Mammary epithelial cell (primary cell): Measurements from ENCODE around the gene CTIF.
"Not testable (repeated sequence)": the region's sequence is repeated elsewhere in the genome, so short reads cannot be mapped to it uniquely, and the experiment has no call there.

Source experiments
- CTCF ChIP-seq, 2 donors: IDR thresholded peaks in 1 of 2; conservative IDR thresholded peaks in 1 of 2; 2 replicates each; pipeline ENCODE4 v1.5.1; 2011 to 2012; ENCODE audit warnings: inconsistent platforms in 2 of 2, low read length in 2 of 2, mild to moderate bottlenecking in 2 of 2, control low read depth in 1 of 2, low read depth in 1 of 2; ENCODE audit not compliant: insufficient read depth in 1 of 2; ENCODE audit errors: extremely low read depth in 1 of 2
- EZH2 ChIP-seq: IDR thresholded peaks from 2 replicates; pipeline ENCODE4 v1.6.1; 2012; ENCODE audit warnings: low read length, inconsistent platforms, borderline replicate concordance

GRCh38 chr18:48870926-48871325 lies 332.1 kb downstream of the CTIF start:
- not testable (repeated sequence) for TF ChIP-seq CTCF (conservative IDR thresholded peaks at IDR 0.05 in 1 of 2, IDR thresholded peaks at IDR 0.05 in 1 of 2; ENCODE audit: extremely low read depth in 1 of 2, insufficient read depth in 1 of 2, low read depth in 1 of 2, low read length in 2 of 2); EZH2
